ENCODE results near the gene SWSAP1.
A peak's percentile ranks its signal among the peaks of the same experiment; 100 is the strongest.

Gene SWSAP1

GRCh38 chr19:11373166-11373884 lies 1.1 kb upstream of the SWSAP1 start (continued):
- TF ChIP-seq ZSCAN5A (tag by site-specific recombination; IDR thresholded peaks at IDR 0.05) (no peak), SP2 (tag by site-specific recombination; IDR thresholded peaks at IDR 0.05) (peak; percentile 61), ZNF76 (tag by site-specific recombination; IDR thresholded peaks at IDR 0.05; ENCODE audit: borderline replicate concordance, low read depth) (no peak)

GRCh38 chr19:11373885-11374432 lies 507 bp upstream of the SWSAP1 start:
- H3K9me3 ChIP-seq (ENCODE audit: control insufficient read depth, insufficient read depth, low read depth, low read length), result no peaks in the 10 kb centered on the region
- no peak overlapping the region for H3K27ac ChIP-seq (ENCODE audit: extremely low read depth, low read depth, low read length)
- POLR2A ChIA-PET, result interaction anchor here (0.7 to 2.3 kb wide), 19 partner anchors 10 to 284 kb away, joined by 3 to 36 read pairs (median 8); partner anchors contain the start of genes CCDC159, ELOF1, EPOR and ODAD3
- peak overlapping the region; percentile 28 for H3K4me3 ChIP-seq (ENCODE audit: low read depth, low read length)
- H3K36me3 ChIP-seq (ENCODE audit: control insufficient read depth in 2 of 2, insufficient read depth in 1 of 2, low read length in 2 of 2), result peaks cover 0 to 23% of the 10 kb centered on the region in 2 experiments; a peak in 2 of 3 replicates
- CTCF ChIA-PET, result interaction anchor here (1.1 to 2.0 kb wide), 3 partner anchors 9 to 77 kb away, joined by 3 to 7 read pairs (median 3); no protein-coding TSS in a partner anchor
- peaks cover 4% of the 10 kb centered on the region; the same call in 1 of the 2 replicates for H3K4me1 ChIP-seq (ENCODE audit: control insufficient read depth, insufficient read depth, low read length)
- TF ChIP-seq KLF1 (tag by site-specific recombination; IDR thresholded peaks at IDR 0.05) (no peak), ZNF777 (tag by site-specific recombination; IDR thresholded peaks at IDR 0.05; ENCODE audit: borderline replicate concordance) (no peak), SP3 (tag by site-specific recombination; IDR thresholded peaks at IDR 0.05) (no peak), ZNF221 (tag by site-specific recombination; IDR thresholded peaks at IDR 0.05; ENCODE audit: borderline replicate concordance) (no peak), ZNF558 (tag by site-specific recombination; IDR thresholded peaks at IDR 0.05) (no peak), ZNF366 (tag by site-specific recombination; conservative IDR thresholded peaks at IDR 0.05) (peak; percentile 75), ZNF580 (tag by site-specific recombination; IDR thresholded peaks at IDR 0.05) (no peak; the same call in 1 of the 2 replicates), HOXD13 (CRISPR knock-in tag; IDR thresholded peaks at IDR 0.05; ENCODE audit: borderline replicate concordance) (no peak), BCL11B (tag by site-specific recombination; IDR thresholded peaks at IDR 0.05; ENCODE audit: low read depth) (no peak), BCL6B (tag by site-specific recombination; IDR thresholded peaks at IDR 0.05) (no peak), ZNF626 (tag by site-specific recombination; IDR thresholded peaks at IDR 0.05) (no peak), PRDM1 (tag by site-specific recombination; IDR thresholded peaks at IDR 0.05) (no peak), ZNF433 (tag by site-specific recombination; IDR thresholded peaks at IDR 0.05; ENCODE audit: low read depth) (no peak), YY2 (tag by site-specific recombination; IDR thresholded peaks at IDR 0.05) (no peak), ZNF223 (tag by site-specific recombination; IDR thresholded peaks at IDR 0.05) (no peak), ZNF449 (tag by site-specific recombination; IDR thresholded peaks at IDR 0.05) (no peak), ZNF521 (tag by site-specific recombination; IDR thresholded peaks at IDR 0.05) (no peak), ZBTB49 (tag by site-specific recombination; IDR thresholded peaks at IDR 0.05; ENCODE audit: low read depth) (no peak), OVOL3 (tag by site-specific recombination; IDR thresholded peaks at IDR 0.05) (no peak), ZBTB21 (tag by site-specific recombination; IDR thresholded peaks at IDR 0.05) (0 out of 2 replicates have a peak, but pooled peaks have one; percentile 26), ZNF24 (tag by site-specific recombination; IDR thresholded peaks at IDR 0.05) (peak; percentile 68), ZNF654 (tag by site-specific recombination; IDR thresholded peaks at IDR 0.05; ENCODE audit: low read depth) (no peak), ZNF645 (tag by site-specific recombination; IDR thresholded peaks at IDR 0.05) (0 out of 2 replicates have a peak, but pooled peaks have one; percentile 59), ZNF776 (tag by site-specific recombination; IDR thresholded peaks at IDR 0.05; ENCODE audit: borderline replicate concordance) (no peak), ZNF132 (tag by site-specific recombination; IDR thresholded peaks at IDR 0.05; ENCODE audit: borderline replicate concordance) (no peak)
